T-helper 1 cell treated with Interleukin-12 subunit alpha and Interleukin-12 subunit beta and Interleukin-4 antibody, amounts not matched to agents 30 μg/mL and 1 μg/mL, for 36 hours (primary cell): ENCODE measurements around the gene PREX1.

Experiments
- H3K27ac Mint-ChIP-seq: one replicate; pipeline ENCODE4 v1.8.0; 2021; ENCODE audit warnings: mild to moderate bottlenecking, mixed read lengths
- H3K27me3 Mint-ChIP-seq: one replicate; pipeline ENCODE4 v1.8.0; 2021; ENCODE audit warnings: low read depth, mixed read lengths
- H3K36me3 Mint-ChIP-seq: one replicate; pipeline ENCODE4 v1.8.0; 2021; ENCODE audit warnings: low read depth, mixed read lengths
- H3K4me1 Mint-ChIP-seq: one replicate; pipeline ENCODE4 v1.8.0; 2021; ENCODE audit warnings: low read depth, mixed read lengths
- H3K4me3 Mint-ChIP-seq: one replicate; pipeline ENCODE4 v1.8.0; 2021; ENCODE audit warnings: mild to moderate bottlenecking, moderate library complexity, mixed read lengths
- H3K9me3 Mint-ChIP-seq: one replicate; pipeline ENCODE4 v1.8.0; 2021; ENCODE audit warnings: mixed read lengths

PREX1 gene

DNA sequence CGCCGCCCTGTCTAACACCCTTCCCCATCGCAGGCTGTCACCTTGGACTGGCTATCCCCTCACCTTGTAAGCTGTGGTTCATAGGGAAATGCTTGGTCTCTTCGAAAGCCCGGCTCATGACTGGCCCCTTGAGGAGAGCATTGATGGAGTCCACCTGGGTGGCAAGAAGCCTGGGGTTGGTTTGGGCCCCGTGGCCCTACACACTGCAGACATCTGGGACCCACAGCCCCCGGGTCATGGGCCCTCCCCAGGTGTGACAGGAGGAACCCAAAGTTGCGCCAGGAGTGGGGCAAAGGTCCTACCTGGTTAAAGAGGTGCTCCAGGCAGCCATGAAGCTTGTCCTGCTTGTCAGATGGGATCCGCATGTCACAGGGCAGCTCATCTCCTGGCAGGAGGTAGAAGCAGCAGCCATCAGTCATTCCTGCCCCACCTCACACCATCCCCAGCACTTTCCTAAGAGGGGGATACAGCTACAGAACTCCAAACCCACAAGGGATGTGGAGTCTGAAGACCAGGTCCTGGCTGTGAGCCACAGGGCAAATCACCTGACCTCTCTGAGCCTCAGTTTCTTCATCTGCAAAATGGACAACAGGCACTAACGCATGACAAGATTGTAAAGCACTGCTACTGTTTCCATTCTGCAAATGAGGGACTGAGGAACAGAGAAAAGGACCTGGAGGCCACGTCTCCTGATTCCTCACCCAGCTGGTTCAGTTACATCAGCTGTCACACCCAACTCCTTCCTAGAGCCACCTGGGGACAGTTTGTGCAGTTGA lies 185.5 kb downstream of the PREX1 start:
- no peaks in the 10 kb centered on the region for H3K4me1 Mint-ChIP-seq
- H3K27ac Mint-ChIP-seq = no peak overlapping the region
- peaks cover 51% of the 10 kb centered on the region for H3K36me3 Mint-ChIP-seq
- H3K9me3 Mint-ChIP-seq = no peaks in the 10 kb centered on the region
- H3K27me3 Mint-ChIP-seq = no peaks in the 10 kb centered on the region
- no peak overlapping the region for H3K4me3 Mint-ChIP-seq

DNA sequence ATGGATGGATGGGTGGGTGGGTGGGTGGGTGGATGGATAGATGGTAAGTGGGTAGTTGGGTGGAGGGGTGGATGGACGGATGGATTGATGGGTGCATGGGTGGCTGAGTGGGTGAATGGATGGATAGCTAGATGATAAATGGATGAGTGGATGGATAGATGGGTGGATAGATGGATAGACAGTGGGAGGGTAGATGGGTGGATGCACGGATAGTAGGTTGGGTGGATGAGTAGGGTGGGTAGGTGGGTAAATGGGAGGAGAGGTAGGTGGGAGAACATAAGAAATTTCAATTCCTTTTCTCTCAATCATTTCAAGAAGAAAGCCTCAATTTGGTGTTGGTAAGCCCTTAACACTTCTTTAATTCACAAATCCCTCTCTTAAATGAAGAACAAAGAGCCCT lies 186.9 kb downstream of the PREX1 start:
- Mint-ChIP-seq H3K9me3 (no peaks in the 10 kb centered on the region), H3K4me3 (no peak overlapping the region), H3K4me1 (no peaks in the 10 kb centered on the region), H3K36me3 (peaks cover 46% of the 10 kb centered on the region), H3K27me3 (no peaks in the 10 kb centered on the region), H3K27ac (no peak overlapping the region)

DNA sequence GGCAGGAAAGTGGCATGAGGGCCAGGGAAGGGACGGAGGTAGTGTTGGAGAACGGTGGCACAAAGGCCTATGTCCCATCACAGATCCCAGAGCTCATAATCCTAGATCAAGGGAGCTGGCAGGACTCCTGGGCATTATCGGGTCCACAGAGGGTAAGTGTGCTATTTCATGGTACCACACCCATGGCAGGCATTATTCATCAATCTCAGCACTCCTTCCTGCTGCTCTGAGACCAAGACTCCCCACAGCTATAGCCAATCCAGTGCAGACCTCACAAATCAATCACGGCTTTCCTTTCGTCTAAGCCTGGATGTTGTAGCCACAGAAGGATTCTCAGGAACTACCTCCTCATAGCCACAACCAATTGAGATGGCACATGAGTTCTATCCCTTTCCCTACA lies 187.9 kb downstream of the PREX1 start:
- Mint-ChIP-seq H3K4me3 (no peak overlapping the region), H3K27ac (peak overlapping the region; percentile 7), H3K36me3 (peaks cover 47% of the 10 kb centered on the region), H3K27me3 (no peaks in the 10 kb centered on the region), H3K9me3 (no peaks in the 10 kb centered on the region), H3K4me1 (peaks cover 6% of the 10 kb centered on the region)

DNA sequence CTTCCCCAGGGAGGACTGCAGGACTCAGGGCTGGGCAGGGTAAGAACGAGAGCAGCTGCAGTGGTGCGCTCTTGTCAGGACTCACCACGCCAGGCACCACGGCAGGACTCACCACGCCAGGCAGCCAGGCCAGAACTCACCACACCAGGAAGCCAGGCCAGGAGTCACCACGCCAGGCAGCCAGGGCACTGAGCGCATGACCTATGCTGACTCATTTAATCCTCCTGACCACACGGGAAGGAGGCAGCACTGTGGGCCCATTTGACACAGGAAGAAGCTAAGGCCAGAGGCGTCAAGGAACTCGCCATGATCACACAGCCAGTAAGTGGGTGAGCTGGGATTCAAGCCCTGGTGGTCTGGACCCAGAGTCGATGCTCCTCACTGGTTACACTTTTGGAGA lies 189.3 kb downstream of the PREX1 start:
- Mint-ChIP-seq H3K27me3 (no peaks in the 10 kb centered on the region), H3K36me3 (peaks cover 46% of the 10 kb centered on the region), H3K4me3 (no peak overlapping the region), H3K27ac (peak overlapping the region; percentile 58), H3K4me1 (peaks cover 6% of the 10 kb centered on the region), H3K9me3 (no peaks in the 10 kb centered on the region)

DNA sequence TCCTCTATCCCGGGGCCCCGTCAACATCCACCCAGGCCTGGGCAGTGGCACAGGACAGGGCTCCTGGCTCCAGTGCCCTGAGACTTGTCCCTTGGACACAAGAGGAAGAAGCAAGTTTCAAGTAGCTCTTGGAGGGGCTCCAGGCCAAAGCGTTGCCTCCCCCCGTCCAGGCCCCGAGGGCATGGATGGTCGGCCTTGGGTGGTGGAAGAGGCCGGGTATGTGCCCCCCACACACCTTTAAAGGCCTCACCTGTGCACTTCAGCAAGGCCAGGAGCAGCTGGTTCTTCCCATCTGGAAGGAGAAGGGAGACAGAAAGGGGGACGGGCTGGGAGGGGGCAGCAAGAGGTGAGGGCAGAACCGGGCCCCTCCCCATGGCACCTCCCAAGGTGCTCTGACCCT lies 190.3 kb downstream of the PREX1 start:
- Mint-ChIP-seq H3K9me3 (no peaks in the 10 kb centered on the region), H3K27ac (no peak overlapping the region), H3K4me1 (peaks cover 6% of the 10 kb centered on the region), H3K4me3 (no peak overlapping the region), H3K27me3 (no peaks in the 10 kb centered on the region), H3K36me3 (peaks cover 52% of the 10 kb centered on the region)

DNA sequence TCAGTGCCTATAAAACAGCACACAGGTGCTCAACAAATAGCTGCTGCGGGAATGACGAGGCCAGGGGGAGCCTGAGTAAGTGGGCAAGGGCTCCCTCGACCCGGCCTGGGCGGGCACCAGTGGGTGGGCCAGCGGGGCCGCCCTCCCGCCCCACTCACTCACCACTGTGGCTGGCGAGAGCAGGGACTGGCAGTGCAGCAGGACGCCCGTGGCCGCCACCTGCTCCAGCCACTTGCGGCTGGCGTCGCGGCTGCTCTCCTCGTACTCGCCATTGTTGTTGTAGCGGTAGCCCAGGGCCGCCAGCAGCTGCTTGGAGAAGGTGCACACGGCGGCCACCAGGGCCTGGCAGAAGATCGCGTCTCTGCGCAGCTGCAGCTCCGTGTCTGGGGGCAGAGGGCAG lies 191.5 kb downstream of the PREX1 start:
- Mint-ChIP-seq H3K4me1 (peaks cover 6% of the 10 kb centered on the region), H3K4me3 (no peak overlapping the region), H3K36me3 (peaks cover 48% of the 10 kb centered on the region), H3K27me3 (no peaks in the 10 kb centered on the region), H3K9me3 (no peaks in the 10 kb centered on the region), H3K27ac (no peak overlapping the region)

DNA sequence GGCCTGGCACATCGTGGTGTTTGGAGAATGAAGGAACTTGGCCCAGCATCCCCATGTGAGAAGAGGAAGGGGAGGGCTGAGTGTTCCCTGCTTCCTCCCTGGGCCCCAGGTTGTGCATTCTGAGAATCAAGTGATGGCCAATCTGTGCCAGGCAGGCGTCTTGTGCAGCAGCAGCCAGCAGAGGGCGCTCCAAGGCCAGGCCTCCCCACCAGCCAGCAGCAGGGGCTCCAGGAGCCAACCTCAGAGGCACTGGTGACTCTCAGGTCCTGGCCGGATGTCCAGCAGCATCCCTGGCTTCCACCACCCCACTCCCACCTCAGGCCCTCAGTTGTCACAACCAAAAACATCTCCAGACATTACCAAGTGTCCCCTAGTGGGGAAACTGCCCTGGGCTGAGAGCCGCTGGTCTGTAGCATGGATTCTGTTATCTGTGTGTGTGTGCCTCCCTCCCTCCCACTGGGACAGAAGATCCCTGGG lies 192.0 kb downstream of the PREX1 start:
- Mint-ChIP-seq H3K9me3 (no peaks in the 10 kb centered on the region), H3K36me3 (peaks cover 47% of the 10 kb centered on the region), H3K4me1 (peaks cover 6% of the 10 kb centered on the region), H3K27me3 (no peaks in the 10 kb centered on the region), H3K4me3 (no peak overlapping the region), H3K27ac (peak overlapping the region; percentile 45)

DNA sequence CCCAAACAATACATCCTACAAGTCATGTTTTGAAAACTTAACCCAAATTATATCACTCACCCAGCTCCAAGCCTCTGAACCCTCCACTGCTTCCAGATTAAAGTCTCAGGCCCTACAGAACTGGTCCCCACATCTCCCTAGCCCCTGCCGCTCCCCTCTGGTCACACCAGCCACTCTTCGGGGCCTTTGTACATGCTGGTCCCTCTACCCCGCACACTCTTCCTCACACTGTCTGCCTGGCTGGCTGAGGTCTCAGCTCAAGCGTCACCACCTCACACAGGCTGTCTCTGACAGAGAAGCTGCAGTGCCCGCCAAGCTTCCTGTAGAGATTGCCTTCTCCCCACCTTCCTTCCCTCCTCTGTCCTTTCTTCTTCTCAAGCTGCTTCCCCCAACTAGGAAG lies 192.4 kb downstream of the PREX1 start:
- Mint-ChIP-seq H3K9me3 (no peaks in the 10 kb centered on the region), H3K27me3 (no peaks in the 10 kb centered on the region), H3K4me3 (no peak overlapping the region), H3K4me1 (peaks cover 6% of the 10 kb centered on the region), H3K27ac (peak overlapping the region; percentile 45), H3K36me3 (peaks cover 43% of the 10 kb centered on the region)

DNA sequence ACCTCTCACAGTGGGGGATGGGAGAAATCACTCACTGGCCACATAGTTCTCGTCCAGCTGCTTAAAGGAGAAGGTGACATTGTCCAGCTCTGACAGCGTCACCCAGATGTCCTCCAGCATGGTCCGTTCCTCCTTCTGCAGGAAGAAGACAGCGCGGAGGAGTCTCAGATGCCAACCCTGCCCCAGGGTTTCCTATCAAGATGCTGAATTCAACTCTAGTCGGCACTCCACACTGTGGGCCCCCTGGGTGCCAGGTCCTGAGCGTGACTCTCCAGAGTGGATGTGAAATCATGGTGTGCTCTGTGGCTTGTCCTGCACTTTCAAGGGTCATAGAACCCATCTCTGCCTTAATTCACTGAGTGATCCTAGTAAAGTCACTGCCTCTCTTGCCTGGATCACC lies 193.2 kb downstream of the PREX1 start:
- Mint-ChIP-seq H3K9me3 (no peaks in the 10 kb centered on the region), H3K4me3 (no peak overlapping the region), H3K27ac (no peak overlapping the region), H3K36me3 (peaks cover 45% of the 10 kb centered on the region), H3K27me3 (no peaks in the 10 kb centered on the region), H3K4me1 (peaks cover 6% of the 10 kb centered on the region)

DNA sequence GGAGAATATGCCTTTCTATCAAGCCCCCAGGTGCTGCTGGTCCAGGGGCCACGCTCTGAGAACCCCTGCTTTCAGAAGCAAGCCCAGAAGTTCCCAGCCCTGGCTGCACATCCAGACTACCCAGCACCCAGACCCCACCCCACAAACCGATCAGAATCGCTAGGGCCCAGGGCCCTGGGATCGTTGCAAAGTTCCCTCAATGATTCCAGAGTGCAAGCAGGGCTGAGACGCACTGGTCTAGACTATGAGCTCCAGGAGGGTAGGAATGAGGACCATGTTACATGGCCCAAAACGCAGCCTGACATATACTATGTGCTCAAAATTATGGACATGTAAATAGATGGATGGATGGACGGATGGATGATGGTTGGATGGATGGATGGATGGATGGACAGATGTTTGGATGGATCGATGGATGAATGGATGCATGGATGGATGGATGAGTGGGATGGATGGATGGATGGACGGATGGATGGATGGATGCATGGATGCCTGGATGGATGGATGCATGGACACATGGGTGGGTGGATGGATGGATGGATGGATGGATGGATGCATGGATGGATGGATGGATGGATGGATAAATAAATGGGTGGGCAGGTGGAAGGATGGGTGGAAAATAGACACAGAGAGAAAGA lies 194.1 kb downstream of the PREX1 start:
- no peaks in the 10 kb centered on the region for H3K9me3 Mint-ChIP-seq
- H3K4me1 Mint-ChIP-seq = peaks cover 6% of the 10 kb centered on the region
- peaks cover 45% of the 10 kb centered on the region for H3K36me3 Mint-ChIP-seq
- no peak overlapping the region for H3K4me3 Mint-ChIP-seq
- H3K27me3 Mint-ChIP-seq = no peaks in the 10 kb centered on the region
- H3K27ac Mint-ChIP-seq = no peak overlapping the region

DNA sequence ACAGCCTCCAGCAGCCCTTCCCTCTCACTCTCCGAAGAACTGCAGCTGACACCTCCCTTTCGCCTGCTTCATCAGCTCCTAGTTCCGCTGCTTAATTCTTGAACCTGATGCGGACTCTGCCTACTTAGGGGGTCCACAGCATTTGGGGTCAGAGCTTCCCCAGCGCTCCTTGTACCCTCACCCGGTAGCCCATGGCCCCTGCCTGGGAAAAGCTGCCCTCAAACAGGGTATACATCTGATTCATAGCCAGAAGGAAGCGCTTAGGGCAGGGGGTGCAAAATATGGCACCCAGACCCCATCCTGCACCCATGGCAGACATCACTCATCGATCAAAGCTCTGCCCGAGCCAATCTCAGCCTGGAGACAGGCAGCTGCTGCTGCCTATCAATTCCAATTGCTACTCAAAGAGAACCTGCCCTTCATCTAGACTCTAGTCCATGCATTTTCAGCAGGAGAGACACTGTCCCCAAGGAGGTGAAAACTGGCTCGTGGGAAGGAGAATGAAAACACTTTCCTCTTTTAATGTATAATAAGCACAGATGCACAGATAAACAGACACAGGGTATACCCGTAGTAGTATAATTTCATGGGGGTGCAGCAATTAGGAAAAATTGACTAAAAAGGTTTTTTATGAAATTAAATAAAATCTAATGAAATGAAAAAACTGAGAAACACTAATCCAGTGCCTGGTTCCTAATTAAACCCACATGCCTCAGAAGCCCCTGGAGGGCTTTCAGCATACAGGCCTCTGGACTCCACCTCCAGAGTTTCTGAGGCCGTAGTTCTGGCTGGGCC lies 194.8 kb downstream of the PREX1 start:
- Mint-ChIP-seq H3K4me3 (no peak overlapping the region), H3K27ac (no peak overlapping the region), H3K4me1 (peaks cover 8% of the 10 kb centered on the region), H3K9me3 (no peaks in the 10 kb centered on the region), H3K36me3 (peaks cover 43% of the 10 kb centered on the region), H3K27me3 (no peaks in the 10 kb centered on the region)

DNA sequence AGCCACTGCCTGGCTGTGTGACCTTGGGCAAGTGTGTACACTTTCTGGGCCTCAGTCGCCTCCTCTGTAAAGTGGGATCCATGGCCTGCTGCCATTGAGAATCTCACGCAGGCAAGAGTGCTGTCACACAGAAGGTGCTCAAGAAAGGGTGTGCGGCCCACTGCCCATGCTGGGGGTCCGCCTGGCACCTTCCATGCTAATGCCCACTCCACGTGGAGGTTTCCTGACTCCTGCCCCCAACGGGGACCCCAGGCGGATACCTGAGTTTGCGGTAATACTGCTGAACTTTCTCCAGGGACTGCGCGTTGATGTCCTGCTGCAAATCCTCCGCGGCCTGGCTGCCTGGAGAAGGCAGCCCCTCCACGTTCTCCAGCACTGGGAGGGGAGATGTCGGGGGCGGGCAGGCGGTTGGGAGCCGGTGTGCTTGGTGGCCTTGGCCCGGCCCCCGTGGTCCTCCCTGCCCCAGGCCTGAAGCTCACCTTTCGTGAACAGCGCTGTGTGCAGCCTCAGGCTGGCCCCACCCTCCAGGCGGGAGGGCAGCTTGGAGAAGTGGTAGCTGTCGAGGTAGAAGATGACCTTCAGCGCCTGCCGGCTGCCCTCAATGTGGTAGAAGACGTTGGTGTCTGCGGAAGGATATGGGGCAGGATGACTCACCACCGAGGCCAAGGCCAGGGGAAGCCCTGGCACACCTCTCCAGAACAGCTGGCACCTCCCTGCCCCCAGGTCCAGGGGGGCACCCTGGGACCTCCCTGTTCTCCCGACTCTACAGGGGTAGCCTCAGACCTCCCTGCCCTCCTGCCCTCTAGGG lies 195.6 kb downstream of the PREX1 start:
- no peaks in the 10 kb centered on the region for H3K27me3 Mint-ChIP-seq
- H3K4me3 Mint-ChIP-seq = no peak overlapping the region
- peaks cover 9% of the 10 kb centered on the region for H3K4me1 Mint-ChIP-seq
- H3K36me3 Mint-ChIP-seq = peaks cover 42% of the 10 kb centered on the region
- no peak overlapping the region for H3K27ac Mint-ChIP-seq
- H3K9me3 Mint-ChIP-seq = no peaks in the 10 kb centered on the region

DNA sequence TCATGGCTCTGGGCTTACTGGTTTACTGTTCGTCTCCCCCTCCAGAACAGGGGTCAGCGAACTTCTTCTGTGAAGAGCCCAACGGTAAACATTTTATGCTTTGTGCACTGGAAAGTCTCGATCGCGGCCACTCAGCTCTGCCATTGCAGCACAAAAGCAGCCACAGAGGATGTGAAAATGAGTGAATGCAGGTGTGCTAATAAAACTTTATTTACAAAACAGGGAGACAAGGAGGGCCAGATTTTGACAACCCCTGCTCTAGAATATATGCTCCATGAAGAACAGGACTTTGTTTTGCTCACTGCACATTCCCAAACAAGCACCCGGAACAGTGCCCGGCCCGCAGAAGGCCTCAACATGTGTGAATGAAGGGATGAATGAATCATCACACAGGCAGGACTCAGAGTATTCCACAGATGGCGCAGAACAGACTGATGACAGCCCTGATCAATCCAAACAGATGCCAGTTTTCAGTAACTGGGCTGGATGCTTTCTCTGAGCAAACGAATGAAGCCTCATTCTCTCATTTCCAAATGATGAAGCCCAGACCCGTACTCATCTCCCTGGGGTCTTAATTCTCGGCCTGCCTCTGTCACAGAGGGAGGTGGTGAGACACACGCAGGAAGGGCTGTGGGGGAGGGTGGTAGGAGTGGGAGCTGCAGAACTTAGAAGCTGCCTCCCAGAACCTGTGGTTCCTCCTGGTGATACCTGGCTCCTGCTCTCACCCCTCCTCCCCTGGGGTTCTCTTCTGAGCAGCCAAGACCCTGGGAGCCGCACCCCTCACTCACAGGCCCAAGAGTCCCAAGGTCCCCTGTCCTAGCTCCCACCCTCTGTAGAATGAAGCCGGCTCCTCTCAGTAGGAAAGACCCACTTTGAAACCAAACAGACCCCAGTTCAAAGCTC lies 196.4 kb downstream of the PREX1 start:
- H3K9me3 Mint-ChIP-seq = no peaks in the 10 kb centered on the region
- H3K4me1 Mint-ChIP-seq = peaks cover 17% of the 10 kb centered on the region
- H3K27me3 Mint-ChIP-seq = no peaks in the 10 kb centered on the region
- peaks cover 46% of the 10 kb centered on the region for H3K36me3 Mint-ChIP-seq
- no peak overlapping the region for H3K4me3 Mint-ChIP-seq
- H3K27ac Mint-ChIP-seq = no peak overlapping the region
